K562 (cell line): Measurements from ENCODE around the gene SET. TPM values are rescaled to one million over a fixed set of nuclear protein-coding genes. Genes with fewer than 3 reads are reported as not detected.

Source experiments
- ARID2 ChIP-seq: fragments of 450-650 bp; IDR thresholded peaks from 2 replicates; pipeline ENCODE4 v1.6.1; 2017; ENCODE audit warnings: antibody characterized with exemption, mild to moderate bottlenecking
- BACH1 ChIP-seq: fragments of 200-800 bp; sonication (Bioruptor generic); IDR thresholded peaks from 2 replicates; pipeline ENCODE4 v1.6.1; 2016; ENCODE audit warnings: missing genetic modification characterization, missing compliant biosample characterization
- BCOR ChIP-seq: fragments of 450-650 bp; IDR thresholded peaks from 2 replicates; pipeline ENCODE4 v1.6.1; 2016
- E2F3 ChIP-seq: fragments of 250-450 bp; sonication (Bioruptor Pico); IDR thresholded peaks from 2 replicates; pipeline ENCODE4 v1.4.0; 2020; ENCODE audit warnings: mild to moderate bottlenecking
- ERF ChIP-seq: fragments of 450-650 bp; formaldehyde crosslinking; IDR thresholded peaks from 2 replicates; pipeline ENCODE4 v1.4.0; 2020; ENCODE audit warnings: mild to moderate bottlenecking, mixed read lengths
- FIP1L1 ChIP-seq: fragments of 200-400 bp; formaldehyde crosslinking; IDR thresholded peaks from 2 replicates; pipeline ENCODE4 v1.6.1; 2018; ENCODE audit warnings: mild to moderate bottlenecking, low read depth, low read length; ENCODE audit not compliant: poor library complexity, severe bottlenecking
- FOSL1 ChIP-seq: fragments of 200-800 bp; sonication (Bioruptor generic); conservative IDR thresholded peaks from 2 replicates; pipeline ENCODE4 v1.6.1; 2016; ENCODE audit warnings: missing genetic modification characterization, missing compliant biosample characterization
- KDM4B ChIP-seq, 2 experiments: fragments of 450-650 bp in 1 of 2; sonication (generic) in 1 of 2; IDR thresholded peaks; 2 replicates each; pipeline ENCODE4 v1.6.1; 2016 to 2017; ENCODE audit warnings: borderline replicate concordance in 2 of 2, antibody characterized with exemption in 1 of 2, low read depth in 1 of 2, mild to moderate bottlenecking in 1 of 2
- NCOA1 ChIP-seq: fragments of 450-650 bp; IDR thresholded peaks from 2 replicates; pipeline ENCODE4 v1.6.1; 2016; ENCODE audit warnings: low read depth
- NFXL1 ChIP-seq: fragments of 450-650 bp; formaldehyde crosslinking; IDR thresholded peaks from 2 replicates; pipeline ENCODE4 v1.4.0; 2021; ENCODE audit warnings: mild to moderate bottlenecking
- NONO ChIP-seq, 2 experiments: fragments of 200-400 bp in 1 of 2; fragments of 450-650 bp in 1 of 2; formaldehyde crosslinking in 1 of 2; IDR thresholded peaks; 2 replicates each; pipeline ENCODE4 v1.6.1; 2017; ENCODE audit warnings: low read depth in 2 of 2, mild to moderate bottlenecking in 2 of 2, moderate library complexity in 2 of 2, low read length in 1 of 2
- NR4A1 ChIP-seq, 2 experiments: fragments of 250-450 bp in 1 of 2; fragments of 450-650 bp in 1 of 2; sonication (Bioruptor Pico) in 1 of 2; IDR thresholded peaks; 2 replicates each; pipeline versions ENCODE4 v1.4.0 to v1.6.1; 2016 to 2020; ENCODE audit warnings: mild to moderate bottlenecking in 2 of 2, missing compliant biosample characterization in 1 of 2, missing genetic modification characterization in 1 of 2, moderate library complexity in 1 of 2
- POLR2B ChIP-seq: fragments of 450-650 bp; IDR thresholded peaks from 2 replicates; pipeline ENCODE4 v1.6.1; 2018; ENCODE audit warnings: low read depth; ENCODE audit not compliant: partially characterized antibody
- RNF2 ChIP-seq: sonication (generic); IDR thresholded peaks from 2 replicates; pipeline ENCODE4 v1.6.1; 2016
- SAFB2 ChIP-seq: fragments of 200-400 bp; formaldehyde crosslinking; IDR thresholded peaks from 2 replicates; pipeline ENCODE4 v1.6.1; 2018; ENCODE audit warnings: borderline replicate concordance, low read length, low read depth, moderate library complexity; ENCODE audit not compliant: severe bottlenecking
- SIRT6 ChIP-seq: IDR thresholded peaks from one replicate; pipeline ENCODE4 v1.6.1; 2012; ENCODE audit warnings: low read depth, mild to moderate bottlenecking, control low read depth, inconsistent platforms, low read length, moderate library complexity
- SLC30A9 ChIP-seq: fragments of 250-450 bp; sonication (Bioruptor Pico); IDR thresholded peaks from 2 replicates; pipeline ENCODE4 v1.8.0; 2022; ENCODE audit warnings: mild to moderate bottlenecking, moderate library complexity
- SNIP1 ChIP-seq: fragments of 450-650 bp; IDR thresholded peaks from 2 replicates; pipeline ENCODE4 v1.7.1; 2017; ENCODE audit warnings: low read depth, mild to moderate bottlenecking
- SP1 ChIP-seq: sonication (generic); formaldehyde crosslinking; IDR thresholded peaks from 2 replicates; pipeline ENCODE4 v1.8.1; 2022; ENCODE audit warnings: mild to moderate bottlenecking, missing genetic modification reagents
- XRCC5 ChIP-seq: fragments of 200-400 bp; formaldehyde crosslinking; IDR thresholded peaks from 2 replicates; pipeline ENCODE4 v1.6.1; 2017; ENCODE audit warnings: low read depth, mild to moderate bottlenecking, low read length
- ZNF165 ChIP-seq: fragments of 250-450 bp; sonication (Bioruptor Pico); IDR thresholded peaks from 2 replicates; pipeline ENCODE4 v1.4.0; 2020; ENCODE audit warnings: borderline replicate concordance
- ZNF217 ChIP-seq: sonication (generic); formaldehyde crosslinking; IDR thresholded peaks from 2 replicates; pipeline ENCODE4 v1.8.0; 2022; ENCODE audit warnings: mild to moderate bottlenecking, missing genetic modification reagents
- ZNF347 ChIP-seq: fragments of 450-650 bp; formaldehyde crosslinking; IDR thresholded peaks from 2 replicates; pipeline ENCODE4 v1.4.0; 2020; ENCODE audit warnings: low read depth, mild to moderate bottlenecking, moderate library complexity
- ZNF696 ChIP-seq: fragments of 250-450 bp; sonication (Bioruptor Pico); conservative IDR thresholded peaks from 2 replicates; pipeline ENCODE4 v1.4.0; 2020; ENCODE audit warnings: mild to moderate bottlenecking, moderate library complexity
- ZNF79 ChIP-seq: fragments of 250-450 bp; sonication (Bioruptor Pico); IDR thresholded peaks from 2 replicates; pipeline ENCODE4 v1.4.0; 2020; ENCODE audit warnings: low read depth, mild to moderate bottlenecking, moderate library complexity
- polyA plus RNA-seq, 8 experiments: library from polyadenylated mRNA; depleted of rRNA in 4 of 8; stranded (reverse) in 5 of 8; unstranded in 3 of 8; fragments of >200 nt; fragmentation: Nextera tagmentation in 2 of 8; fragmentation: Illumina TruSeq in 1 of 8; extraction: Ambion mirVana in 2 of 8; extraction: Trizol in 1 of 8; gene quantifications; 2 replicates each; pipeline versions ENCODE4 v1.2.1 to v1.2.3, GENCODE V29; 2011 to 2014; ENCODE audit warnings: inconsistent platforms in 1 of 8, missing spikeins in 1 of 8
- total RNA-seq, 7 experiments: library from RNA; depleted of rRNA in 6 of 7; stranded (reverse); fragments of >200 nt in 6 of 7; fragmentation: Illumina TruSeq in 2 of 7; extraction: Trizol in 2 of 7; gene quantifications; 2 replicates each; pipeline versions ENCODE4 v1.2.1 to v1.2.3, GENCODE V29; 2011 to 2021; ENCODE audit warnings: low replicate concordance in 1 of 7
- TF ChIP-seq, protein P1 (sequence below): fragments of 250-450 bp; sonication (Bioruptor Pico); IDR thresholded peaks from 2 replicates; pipeline ENCODE4 v1.8.0; 2021; ENCODE audit warnings: mild to moderate bottlenecking, moderate library complexity
- TF ChIP-seq, protein P2 (sequence below): fragments of 450-650 bp; IDR thresholded peaks from 2 replicates; pipeline ENCODE4 v1.6.1; 2016; ENCODE audit warnings: antibody characterized with exemption

Gene SET
- total and polyA plus RNA-seq, 9 of the 15 experiments (the other 6 are each of a cell fraction or from before 2014, with no cell fraction given): 404 to 1,447 (median 907) TPM

DNA sequence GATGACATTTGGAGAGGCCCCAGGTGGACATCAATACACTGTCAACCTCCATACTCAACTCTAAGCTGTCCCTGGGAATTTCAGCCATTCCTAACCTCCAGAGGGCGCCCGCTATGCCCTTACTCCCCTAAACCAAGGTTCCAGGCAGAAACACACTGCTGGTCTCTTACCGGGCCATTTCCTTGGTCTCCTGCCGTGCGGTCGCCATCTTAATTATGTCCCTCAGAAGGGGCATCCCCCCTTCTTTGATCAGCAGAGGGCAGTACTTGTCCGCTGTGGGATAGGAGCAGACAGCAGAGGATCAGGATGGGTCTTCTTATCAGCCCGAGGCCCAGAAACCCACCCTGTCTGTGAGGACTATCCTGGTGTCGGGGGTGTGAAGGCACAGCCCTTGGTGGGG lies 44.2 kb downstream of the SET start (continued):
- TF ChIP-seq NONO (IDR thresholded peaks at IDR 0.05; ENCODE audit: low read depth in 2 of 2, low read length in 1 of 2): no peak
- TF ChIP-seq ERF: no peak
- no peak for TF ChIP-seq SAFB2
- no peak for TF ChIP-seq POLR2B
- TF ChIP-seq, protein P1, sequence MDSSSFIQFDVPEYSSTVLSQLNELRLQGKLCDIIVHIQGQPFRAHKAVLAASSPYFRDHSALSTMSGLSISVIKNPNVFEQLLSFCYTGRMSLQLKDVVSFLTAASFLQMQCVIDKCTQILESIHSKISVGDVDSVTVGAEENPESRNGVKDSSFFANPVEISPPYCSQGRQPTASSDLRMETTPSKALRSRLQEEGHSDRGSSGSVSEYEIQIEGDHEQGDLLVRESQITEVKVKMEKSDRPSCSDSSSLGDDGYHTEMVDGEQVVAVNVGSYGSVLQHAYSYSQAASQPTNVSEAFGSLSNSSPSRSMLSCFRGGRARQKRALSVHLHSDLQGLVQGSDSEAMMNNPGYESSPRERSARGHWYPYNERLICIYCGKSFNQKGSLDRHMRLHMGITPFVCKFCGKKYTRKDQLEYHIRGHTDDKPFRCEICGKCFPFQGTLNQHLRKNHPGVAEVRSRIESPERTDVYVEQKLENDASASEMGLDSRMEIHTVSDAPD (CRISPR knock-in tag): no peak
- TF ChIP-seq RNF2: no peak
- no peak for TF ChIP-seq E2F3
- 0 out of 2 replicates have a peak, but pooled peaks have one; percentile 12 for TF ChIP-seq ARID2
- no peak for TF ChIP-seq ZNF79 (CRISPR knock-in tag)
- TF ChIP-seq XRCC5: peak; percentile 88
- no peak for TF ChIP-seq NR4A1 (CRISPR knock-in tag; IDR thresholded peaks at IDR 0.05)
- 0 out of 2 replicates have a peak, but pooled peaks have one; percentile 50 for TF ChIP-seq NR4A1 (tag; IDR thresholded peaks at IDR 0.05)
- no peak for TF ChIP-seq BCOR
- no peak for TF ChIP-seq ZNF217
- no peak for TF ChIP-seq FOSL1 (tag)
- no peak for TF ChIP-seq FIP1L1
- TF ChIP-seq ZNF696: no peak
- TF ChIP-seq, protein P2, sequence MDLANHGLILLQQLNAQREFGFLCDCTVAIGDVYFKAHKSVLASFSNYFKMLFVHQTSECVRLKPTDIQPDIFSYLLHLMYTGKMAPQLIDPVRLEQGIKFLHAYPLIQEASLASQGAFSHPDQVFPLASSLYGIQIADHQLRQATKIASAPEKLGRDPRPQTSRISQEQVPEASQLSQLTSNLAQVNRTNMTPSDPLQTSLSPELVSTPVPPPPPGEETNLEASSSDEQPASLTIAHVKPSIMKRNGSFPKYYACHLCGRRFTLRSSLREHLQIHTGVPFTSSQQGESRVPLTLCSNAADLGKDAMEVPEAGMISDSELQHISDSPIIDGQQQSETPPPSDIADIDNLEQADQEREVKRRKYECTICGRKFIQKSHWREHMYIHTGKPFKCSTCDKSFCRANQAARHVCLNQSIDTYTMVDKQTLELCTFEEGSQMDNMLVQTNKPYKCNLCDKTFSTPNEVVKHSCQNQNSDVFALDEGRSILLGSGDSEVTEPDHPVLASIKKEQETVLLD: no peak; the same call in 1 of the 2 replicates
- no peak for TF ChIP-seq SIRT6
- TF ChIP-seq ZNF165 (CRISPR knock-in tag): no peak
- TF ChIP-seq KDM4B (IDR thresholded peaks at IDR 0.05; ENCODE audit: borderline replicate concordance in 2 of 2, low read depth in 1 of 2): no peak
- no peak for TF ChIP-seq NFXL1 (CRISPR knock-in tag)
- no peak for TF ChIP-seq ZNF347 (CRISPR knock-in tag)
- TF ChIP-seq SNIP1: no peak
- no peak for TF ChIP-seq NCOA1
- peak; percentile 37; the same call in 1 of the 2 replicates for TF ChIP-seq SP1 (CRISPR knock-in tag)
- TF ChIP-seq BACH1 (tag): no peak
- no peak for TF ChIP-seq SLC30A9 (CRISPR knock-in tag)
